Upper lobe of right lung (tissue), 1 donor: Measurements from ENCODE around the gene MRPL48. TPM values are rescaled to one million over a fixed set of nuclear protein-coding genes. Genes with fewer than 3 reads are reported as not detected.

Source experiments
- ATAC-seq: fragments of 200-7000 bp; cut with Tn5 transposase; one replicate; pipeline ENCODE4 v1.9.1; 2020; ENCODE audit warnings: mild to moderate bottlenecking, moderate library complexity
- DNase-seq: peaks from one replicate; pipeline ENCODE4 v3.0.0-alpha.2; 2020
- H3K27ac ChIP-seq: fragments of 200-600 bp; one replicate; pipeline ENCODE4 v1.8.0; 2022
- H3K27me3 ChIP-seq: fragments of 200-600 bp; one replicate; pipeline ENCODE4 v1.8.0; 2022; ENCODE audit warnings: mild to moderate bottlenecking
- H3K36me3 ChIP-seq: fragments of 200-600 bp; one replicate; pipeline ENCODE4 v1.8.0; 2022
- H3K4me1 ChIP-seq: fragments of 200-600 bp; one replicate; pipeline ENCODE4 v1.8.0; 2022
- H3K4me3 ChIP-seq: fragments of 200-600 bp; one replicate; pipeline ENCODE4 v1.8.0; 2022; ENCODE audit warnings: mild to moderate bottlenecking
- H3K9me3 ChIP-seq: fragments of 200-600 bp; one replicate; pipeline ENCODE4 v1.8.0; 2022
- intact Hi-C: fragments of 100-400 bp; cut with DNase I; formaldehyde crosslinking; loops from one replicate; pipeline ENCODE4 v1.11.0; 2022
- total RNA-seq: library from RNA; stranded (reverse); fragmentation: NEBNext Ultra II Directional; extraction: Animal tissue kit (Norgen Biotek cat#: 25700); gene quantifications from one replicate; pipeline ENCODE4 v1.2.1, GENCODE V29; 2021
- TF ChIP-seq, protein P1 (sequence below): fragments of 200-600 bp; IDR thresholded peaks from one replicate; pipeline ENCODE4 v1.8.0; 2022; ENCODE audit warnings: antibody characterized with exemption
- donor health status: DM: no; HTN: yes; CAD: no; lungs with severe emphysema.

MRPL48 gene
- total RNA-seq, 1 donor from 2014 or later: 21.4 TPM

DNA sequence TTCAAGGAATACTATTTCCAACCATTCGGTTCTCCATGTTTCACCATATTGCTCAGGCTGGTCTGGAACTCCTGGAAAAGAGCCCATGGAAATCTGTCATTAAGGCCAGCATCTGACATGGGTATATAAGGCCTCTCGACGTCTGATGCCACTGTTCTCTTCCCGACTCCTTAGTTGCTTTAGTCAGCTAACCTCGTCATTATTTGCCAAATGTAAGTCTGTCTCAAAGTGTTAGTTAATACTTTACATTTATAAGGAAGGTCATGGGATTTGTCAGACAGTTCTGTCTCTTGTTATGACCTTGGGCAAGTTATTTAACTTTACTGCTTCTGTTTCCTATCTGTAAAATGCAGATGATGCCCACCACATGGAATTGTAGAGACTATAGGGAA, 1.6 kb downstream of the MRPL48 start:
- Histone ChIP-seq H3K27me3 (no peaks in the 10 kb centered on the region), H3K4me1 (peaks cover 8% of the 10 kb centered on the region), H3K4me3 (no peak overlapping the region), H3K36me3 (peaks cover 3% of the 10 kb centered on the region), H3K9me3 (no peaks in the 10 kb centered on the region), H3K27ac (peak overlapping the region; percentile 12)
- TF ChIP-seq, protein P1, sequence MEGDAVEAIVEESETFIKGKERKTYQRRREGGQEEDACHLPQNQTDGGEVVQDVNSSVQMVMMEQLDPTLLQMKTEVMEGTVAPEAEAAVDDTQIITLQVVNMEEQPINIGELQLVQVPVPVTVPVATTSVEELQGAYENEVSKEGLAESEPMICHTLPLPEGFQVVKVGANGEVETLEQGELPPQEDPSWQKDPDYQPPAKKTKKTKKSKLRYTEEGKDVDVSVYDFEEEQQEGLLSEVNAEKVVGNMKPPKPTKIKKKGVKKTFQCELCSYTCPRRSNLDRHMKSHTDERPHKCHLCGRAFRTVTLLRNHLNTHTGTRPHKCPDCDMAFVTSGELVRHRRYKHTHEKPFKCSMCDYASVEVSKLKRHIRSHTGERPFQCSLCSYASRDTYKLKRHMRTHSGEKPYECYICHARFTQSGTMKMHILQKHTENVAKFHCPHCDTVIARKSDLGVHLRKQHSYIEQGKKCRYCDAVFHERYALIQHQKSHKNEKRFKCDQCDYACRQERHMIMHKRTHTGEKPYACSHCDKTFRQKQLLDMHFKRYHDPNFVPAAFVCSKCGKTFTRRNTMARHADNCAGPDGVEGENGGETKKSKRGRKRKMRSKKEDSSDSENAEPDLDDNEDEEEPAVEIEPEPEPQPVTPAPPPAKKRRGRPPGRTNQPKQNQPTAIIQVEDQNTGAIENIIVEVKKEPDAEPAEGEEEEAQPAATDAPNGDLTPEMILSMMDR: no peak
- no peak for DNase-seq
- ATAC-seq: no peak
- intact Hi-C loops: no loop called here

DNA sequence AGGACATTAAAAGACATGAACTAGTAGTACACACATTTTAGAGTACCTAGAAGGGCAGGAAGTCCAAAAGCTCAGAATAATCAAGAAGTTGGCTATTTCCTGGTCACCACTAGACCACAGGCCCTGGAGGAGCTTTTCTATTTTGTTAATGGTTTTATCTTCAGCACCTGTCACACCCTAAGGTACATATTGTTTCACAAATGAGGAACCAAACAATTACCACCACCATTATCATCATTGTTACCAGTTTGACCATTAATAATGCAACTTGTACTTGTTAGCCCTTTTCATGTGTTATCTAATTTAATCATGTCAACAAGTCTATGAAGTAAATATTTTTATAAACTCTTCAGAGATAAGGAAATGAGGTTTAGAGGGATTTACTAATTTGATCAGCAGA, 4.9 kb downstream of the MRPL48 start:
- H3K27ac ChIP-seq: no peak overlapping the region

DNA sequence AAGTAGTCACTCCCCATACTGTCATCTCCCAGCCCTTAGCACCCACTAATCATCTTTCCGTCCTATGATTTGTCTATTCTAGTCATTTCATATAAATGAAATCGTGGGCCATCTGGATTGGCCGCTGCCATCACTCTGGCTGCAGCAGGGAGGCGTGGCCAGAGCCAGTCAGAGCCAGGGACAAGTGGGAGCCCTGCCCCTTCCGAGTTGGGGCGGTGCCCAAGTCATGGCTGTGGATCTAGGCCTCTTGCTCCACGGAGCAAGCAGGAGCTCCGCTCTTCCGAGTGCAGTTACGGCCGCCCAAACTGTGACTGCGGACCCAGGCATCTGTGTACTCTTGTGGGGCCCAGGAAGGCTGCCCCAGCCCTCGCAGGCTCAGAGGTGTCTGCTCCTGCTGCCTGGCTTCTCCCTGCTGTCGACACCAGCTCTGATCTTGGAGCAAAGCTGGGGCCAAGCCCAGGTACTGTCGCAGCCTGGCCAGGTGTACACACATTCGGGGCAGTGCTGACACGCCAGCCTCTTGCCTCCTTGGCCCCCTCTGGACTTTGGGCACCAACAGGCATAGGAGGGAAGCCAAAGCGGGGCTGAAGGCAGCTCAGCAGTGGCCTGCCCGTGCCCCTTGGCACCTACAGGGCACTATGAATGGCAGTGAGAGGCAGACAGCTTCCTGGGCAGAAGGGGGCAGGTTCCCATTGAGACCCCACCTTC, 8.4 kb downstream of the MRPL48 start:
- peak; percentile 31 for ATAC-seq
- H3K36me3 ChIP-seq: peaks cover 3% of the 10 kb centered on the region

More for the DNA sequence above, 4.9 kb downstream of the MRPL48 start:
- no peak for ATAC-seq
- intact Hi-C loops: no loop called here
- TF ChIP-seq, protein P1: no peak
- DNase-seq: no peak
- H3K4me3 ChIP-seq: no peak overlapping the region
- no peaks in the 10 kb centered on the region for H3K27me3 ChIP-seq
- peaks cover 8% of the 10 kb centered on the region for H3K4me1 ChIP-seq
- H3K36me3 ChIP-seq: peaks cover 3% of the 10 kb centered on the region
- no peaks in the 10 kb centered on the region for H3K9me3 ChIP-seq

DNA sequence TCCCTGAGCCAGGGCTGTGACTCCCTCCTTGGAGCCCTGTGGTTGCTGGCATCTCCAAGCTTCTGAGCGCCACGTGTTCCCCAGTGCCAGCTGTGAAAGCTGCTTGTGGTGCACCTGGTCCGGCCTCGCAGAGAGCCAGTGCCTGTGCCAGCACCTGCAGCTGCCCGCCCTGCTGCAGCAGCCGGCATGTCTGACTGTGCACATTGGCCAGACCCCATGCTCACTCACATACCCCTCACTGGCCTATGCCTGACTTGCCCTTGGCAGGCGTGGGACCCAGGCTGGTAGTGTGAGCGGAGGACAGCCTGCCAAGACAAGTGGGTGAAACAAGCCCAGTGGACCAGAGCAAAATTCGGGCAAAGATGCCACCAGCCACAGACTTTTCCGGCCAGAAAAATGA, 9.8 kb downstream of the MRPL48 start:
- TF ChIP-seq, protein P1: no peak

More for the DNA sequence above, 8.4 kb downstream of the MRPL48 start:
- Histone ChIP-seq H3K9me3 (no peaks in the 10 kb centered on the region), H3K27ac (no peak overlapping the region), H3K4me1 (no peaks in the 10 kb centered on the region), H3K4me3 (no peak overlapping the region), H3K27me3 (no peaks in the 10 kb centered on the region)
- DNase-seq: no peak
- intact Hi-C loops: no loop called here
- TF ChIP-seq, protein P1: no peak

DNA sequence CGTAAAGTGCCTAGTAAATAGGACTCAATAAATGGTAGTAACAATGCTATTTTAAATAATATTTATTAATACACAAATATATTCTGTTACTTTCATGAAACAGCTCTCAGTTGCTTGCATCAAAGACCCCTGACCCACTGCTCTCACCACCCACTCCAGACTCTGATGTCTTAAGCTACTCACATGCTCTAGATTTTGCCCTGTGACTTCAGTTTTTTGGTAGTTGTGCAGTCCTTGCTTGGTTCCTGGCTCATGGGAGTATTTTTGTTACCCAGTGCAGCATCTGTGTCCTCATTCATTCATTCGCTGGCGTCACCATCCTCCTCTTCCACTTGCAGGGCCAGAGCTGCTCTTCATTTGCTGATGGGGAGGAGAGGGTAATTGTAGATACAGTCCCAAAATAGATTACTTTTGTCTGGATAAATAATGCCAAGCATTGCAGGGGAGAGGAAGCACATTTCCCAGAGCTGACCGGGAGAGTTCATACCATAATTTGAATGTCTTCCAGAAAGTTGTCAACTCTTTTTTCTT, 12.7 kb downstream of the MRPL48 start:
- no peaks in the 10 kb centered on the region for H3K9me3 ChIP-seq
- TF ChIP-seq, protein P1: no peak
- H3K4me3 ChIP-seq: no peak overlapping the region
- DNase-seq: no peak
- intact Hi-C loops: no loop called here
- no peak for ATAC-seq
- no peaks in the 10 kb centered on the region for H3K36me3 ChIP-seq
- H3K27ac ChIP-seq: no peak overlapping the region
- no peaks in the 10 kb centered on the region for H3K27me3 ChIP-seq
- no peaks in the 10 kb centered on the region for H3K4me1 ChIP-seq

More for the DNA sequence above, 9.8 kb downstream of the MRPL48 start:
- Histone ChIP-seq H3K27ac (no peak overlapping the region), H3K4me1 (no peaks in the 10 kb centered on the region), H3K36me3 (no peaks in the 10 kb centered on the region), H3K9me3 (no peaks in the 10 kb centered on the region), H3K27me3 (no peaks in the 10 kb centered on the region), H3K4me3 (no peak overlapping the region)
- DNase-seq: no peak
- intact Hi-C loops: no loop called here
- ATAC-seq: peak; percentile 34
